ENCODE results near the gene ATP8B4. TPM values are rescaled to one million over a fixed set of nuclear protein-coding genes. Genes with fewer than 3 reads are reported as not detected.

The ATP8B4 gene
- total RNA-seq, 2 experiments from 2014 or later = 0.31 TPM; not detected in 1

- Mint-ChIP-seq H3K27me3 (no peaks in the 10 kb centered on the region), H3K36me3 (ENCODE audit: low read depth) (no peaks in the 10 kb centered on the region), H3K4me3 (no peak overlapping the region), H3K9me3 (no peaks in the 10 kb centered on the region), H3K4me1 (ENCODE audit: low read depth) (no peaks in the 10 kb centered on the region), H3K27ac (no peak overlapping the region)
- ATAC-seq (ENCODE audit: poor library complexity) = no peak
- Histone ChIP-seq H3K27me3 (ENCODE audit: control insufficient read depth in 1 of 2, insufficient read depth in 2 of 2, low read length in 2 of 2) (no peaks in the 10 kb centered on the region), H3K4me3 (ENCODE audit: low read length) (no peak overlapping the region), H3K4me1 (ENCODE audit: insufficient read depth, low read length) (no peaks in the 10 kb centered on the region), H3K36me3 (ENCODE audit: insufficient read depth, low read length) (no peaks in the 10 kb centered on the region), H3K27ac (ENCODE audit: low read depth in 1 of 2, low read length in 2 of 2) (no peak overlapping the region), H3K9me3 (ENCODE audit: control insufficient read depth in 1 of 2, insufficient read depth in 1 of 2, low read length in 2 of 2) (no peaks in the 10 kb centered on the region)
- intact Hi-C loops (cut with DNase I, micrococcal nuclease) = no loop called here
- DNase-seq = no peak
- ChIA-PET POLR2A (no interaction called here), CTCF (no interaction called here)
- TF ChIP-seq CTCF (IDR thresholded peaks at IDR 0.05) = no peak
Observed at GRCh38 chr15:49855917-49856637, 263.0 kb downstream of the ATP8B4 start.

GRCh38 chr15:49852756-49853155 lies 266.3 kb downstream of the ATP8B4 start:
- H3K4me3 ChIP-seq (ENCODE audit: low read length) = no peak overlapping the region
- ChIA-PET CTCF (no interaction called here), POLR2A (no interaction called here)
- no peaks in the 10 kb centered on the region for H3K9me3 ChIP-seq (ENCODE audit: control insufficient read depth in 1 of 2, insufficient read depth in 1 of 2, low read length in 2 of 2)
- DNase-seq (no peak), ATAC-seq (ENCODE audit: poor library complexity) (no peak)
- Mint-ChIP-seq H3K27me3 (no peaks in the 10 kb centered on the region), H3K9me3 (no peaks in the 10 kb centered on the region), H3K27ac (no peak overlapping the region), H3K4me1 (ENCODE audit: low read depth) (no peaks in the 10 kb centered on the region), H3K4me3 (no peak overlapping the region), H3K36me3 (ENCODE audit: low read depth) (no peaks in the 10 kb centered on the region)
- intact Hi-C loops (cut with DNase I, micrococcal nuclease) = no loop called here
- TF ChIP-seq CTCF (IDR thresholded peaks at IDR 0.05) = no peak
- no peak overlapping the region for H3K27ac ChIP-seq (ENCODE audit: low read depth in 1 of 2, low read length in 2 of 2)
- no peaks in the 10 kb centered on the region for H3K36me3 ChIP-seq (ENCODE audit: insufficient read depth, low read length)
- no peaks in the 10 kb centered on the region for H3K27me3 ChIP-seq (ENCODE audit: control insufficient read depth in 1 of 2, insufficient read depth in 2 of 2, low read length in 2 of 2)
- H3K4me1 ChIP-seq (ENCODE audit: insufficient read depth, low read length) = no peaks in the 10 kb centered on the region

GRCh38 chr15:49848807-49849206 lies 270.2 kb downstream of the ATP8B4 start:
- H3K4me3 ChIP-seq (ENCODE audit: low read length) = no peak overlapping the region
- H3K27ac ChIP-seq (ENCODE audit: low read depth in 1 of 2, low read length in 2 of 2) = no peak overlapping the region
- ChIA-PET CTCF (no interaction called here), POLR2A (no interaction called here)
- H3K9me3 ChIP-seq (ENCODE audit: control insufficient read depth in 1 of 2, insufficient read depth in 1 of 2, low read length in 2 of 2) = no peaks in the 10 kb centered on the region
- no peak for DNase-seq
- H3K9me3 Mint-ChIP-seq = no peaks in the 10 kb centered on the region
- H3K36me3 ChIP-seq (ENCODE audit: insufficient read depth, low read length) = no peaks in the 10 kb centered on the region
- no peaks in the 10 kb centered on the region for H3K36me3 Mint-ChIP-seq (ENCODE audit: low read depth)
- H3K4me1 Mint-ChIP-seq (ENCODE audit: low read depth) = no peaks in the 10 kb centered on the region
- no peak for TF ChIP-seq CTCF (IDR thresholded peaks at IDR 0.05)
- intact Hi-C loops (cut with DNase I, micrococcal nuclease) = no loop called here
- ATAC-seq (ENCODE audit: poor library complexity) = no peak
- no peaks in the 10 kb centered on the region for H3K27me3 ChIP-seq (ENCODE audit: control insufficient read depth in 1 of 2, insufficient read depth in 2 of 2, low read length in 2 of 2)
- H3K4me3 Mint-ChIP-seq = no peak overlapping the region
- no peak overlapping the region for H3K27ac Mint-ChIP-seq
- H3K4me1 ChIP-seq (ENCODE audit: insufficient read depth, low read length) = no peaks in the 10 kb centered on the region
- no peaks in the 10 kb centered on the region for H3K27me3 Mint-ChIP-seq

Measured in CD4-positive, alpha-beta T cell (primary cell).